Left ventricle myocardium inferior (tissue), 1 donor: Measurements from ENCODE around the gene TDP2. TPM values are rescaled to one million over a fixed set of nuclear protein-coding genes. Genes with fewer than 3 reads are reported as not detected.
"Not testable (repeated sequence)": the region's sequence is repeated elsewhere in the genome, so short reads cannot be mapped to it uniquely, and the experiment has no call there.

Experiments
- DNase-seq: peaks from one replicate; pipeline ENCODE4 v3.0.0-alpha.2; 2020
- H3K27ac ChIP-seq: fragments of 200-600 bp; replicated peaks from 2 replicates; pipeline ENCODE4 v1.8.0; 2021
- H3K27me3 ChIP-seq: fragments of 200-600 bp; 2 replicates; pipeline ENCODE4 v1.8.0; 2021; ENCODE audit warnings: low read depth
- H3K36me3 ChIP-seq: fragments of 200-600 bp; 2 replicates; pipeline ENCODE4 v1.8.0; 2021
- H3K4me1 ChIP-seq: fragments of 200-600 bp; 2 replicates; pipeline ENCODE4 v1.8.0; 2021
- H3K4me3 ChIP-seq: fragments of 200-600 bp; 2 replicates; pipeline ENCODE4 v1.8.0; 2021; ENCODE audit warnings: mild to moderate bottlenecking, moderate library complexity
- H3K9me3 ChIP-seq: fragments of 200-600 bp; replicated peaks from 2 replicates; pipeline ENCODE4 v1.8.0; 2021
- intact Hi-C: fragments of 100-400 bp; cut with micrococcal nuclease; formaldehyde crosslinking; loops from one replicate; pipeline ENCODE4 v1.11.0; 2022
- total RNA-seq: library from RNA; stranded (reverse); fragmentation: NEBNext Ultra II Directional; extraction: Animal tissue kit (Norgen Biotek cat#: 25700); gene quantifications from one replicate; pipeline ENCODE4 v1.2.1, GENCODE V29; 2021
- TF ChIP-seq, protein P1 (sequence below): fragments of 200-600 bp; IDR thresholded peaks from 2 replicates; pipeline ENCODE4 v1.8.0; 2021; ENCODE audit warnings: antibody characterized with exemption, mild to moderate bottlenecking, borderline replicate concordance
- donor health status: DM: no; HTN: yes; CAD: no; lungs with severe emphysema.

The TDP2 gene
- total RNA-seq, 1 donor from 2014 or later: 22.1 TPM

DNA sequence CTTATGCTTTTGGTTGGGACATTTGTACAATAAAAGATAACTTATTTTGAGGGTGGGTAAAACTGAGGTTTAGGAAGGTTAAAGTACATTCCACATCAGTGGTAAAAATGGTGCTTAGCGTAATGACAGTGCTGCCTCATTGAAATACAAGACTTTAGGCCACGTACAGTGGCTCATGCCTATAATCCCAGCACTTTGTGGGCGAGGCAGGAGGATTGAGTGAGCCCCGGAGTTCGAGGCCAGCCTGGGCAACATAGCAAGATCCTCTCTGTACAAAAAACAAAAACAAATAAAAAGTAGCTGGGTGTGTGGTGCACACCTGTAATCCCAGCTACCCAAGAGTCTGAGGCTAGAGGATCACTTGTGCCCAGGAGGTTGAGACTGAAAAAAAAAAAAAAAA, 18.4 kb downstream of the TDP2 start:
- DNase-seq: no peak
- Histone ChIP-seq H3K4me3 (no peak overlapping the region), H3K27me3 (peaks cover 20% of the 10 kb centered on the region), H3K9me3 (no peaks in the 10 kb centered on the region), H3K27ac (no peak overlapping the region), H3K4me1 (peaks cover 12% of the 10 kb centered on the region), H3K36me3 (peaks cover 36% of the 10 kb centered on the region)
- intact Hi-C loops: no loop called here
- TF ChIP-seq, protein P1, sequence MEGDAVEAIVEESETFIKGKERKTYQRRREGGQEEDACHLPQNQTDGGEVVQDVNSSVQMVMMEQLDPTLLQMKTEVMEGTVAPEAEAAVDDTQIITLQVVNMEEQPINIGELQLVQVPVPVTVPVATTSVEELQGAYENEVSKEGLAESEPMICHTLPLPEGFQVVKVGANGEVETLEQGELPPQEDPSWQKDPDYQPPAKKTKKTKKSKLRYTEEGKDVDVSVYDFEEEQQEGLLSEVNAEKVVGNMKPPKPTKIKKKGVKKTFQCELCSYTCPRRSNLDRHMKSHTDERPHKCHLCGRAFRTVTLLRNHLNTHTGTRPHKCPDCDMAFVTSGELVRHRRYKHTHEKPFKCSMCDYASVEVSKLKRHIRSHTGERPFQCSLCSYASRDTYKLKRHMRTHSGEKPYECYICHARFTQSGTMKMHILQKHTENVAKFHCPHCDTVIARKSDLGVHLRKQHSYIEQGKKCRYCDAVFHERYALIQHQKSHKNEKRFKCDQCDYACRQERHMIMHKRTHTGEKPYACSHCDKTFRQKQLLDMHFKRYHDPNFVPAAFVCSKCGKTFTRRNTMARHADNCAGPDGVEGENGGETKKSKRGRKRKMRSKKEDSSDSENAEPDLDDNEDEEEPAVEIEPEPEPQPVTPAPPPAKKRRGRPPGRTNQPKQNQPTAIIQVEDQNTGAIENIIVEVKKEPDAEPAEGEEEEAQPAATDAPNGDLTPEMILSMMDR: no peak

DNA sequence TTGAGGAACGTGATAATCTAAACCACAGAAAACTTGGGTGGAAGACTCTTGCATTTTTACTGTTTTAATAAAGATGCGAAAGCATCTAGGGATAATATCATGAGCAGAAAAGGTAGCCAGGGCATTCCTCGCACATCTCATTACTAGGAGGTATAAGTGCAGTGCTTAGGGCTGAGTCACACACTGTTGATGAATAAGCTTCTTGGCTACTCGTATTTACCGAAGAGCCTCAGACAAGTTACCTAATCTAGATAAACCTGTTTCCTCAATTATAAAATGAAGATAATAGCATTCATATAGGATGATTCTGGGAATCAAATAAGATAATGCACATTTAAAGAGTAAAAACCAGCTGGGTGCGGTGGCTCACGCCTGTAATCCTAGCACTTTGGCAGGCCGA, 19.9 kb downstream of the TDP2 start:
- intact Hi-C loops: no loop called here
- peak overlapping the region; percentile 81 for H3K4me3 ChIP-seq
- no peak for DNase-seq
- peaks cover 21% of the 10 kb centered on the region for H3K36me3 ChIP-seq
- peaks cover 12% of the 10 kb centered on the region for H3K4me1 ChIP-seq
- TF ChIP-seq, protein P1: no peak
- H3K9me3 ChIP-seq: no peaks in the 10 kb centered on the region
- H3K27me3 ChIP-seq: peaks cover 29% of the 10 kb centered on the region
- H3K27ac ChIP-seq: no peak overlapping the region

DNA sequence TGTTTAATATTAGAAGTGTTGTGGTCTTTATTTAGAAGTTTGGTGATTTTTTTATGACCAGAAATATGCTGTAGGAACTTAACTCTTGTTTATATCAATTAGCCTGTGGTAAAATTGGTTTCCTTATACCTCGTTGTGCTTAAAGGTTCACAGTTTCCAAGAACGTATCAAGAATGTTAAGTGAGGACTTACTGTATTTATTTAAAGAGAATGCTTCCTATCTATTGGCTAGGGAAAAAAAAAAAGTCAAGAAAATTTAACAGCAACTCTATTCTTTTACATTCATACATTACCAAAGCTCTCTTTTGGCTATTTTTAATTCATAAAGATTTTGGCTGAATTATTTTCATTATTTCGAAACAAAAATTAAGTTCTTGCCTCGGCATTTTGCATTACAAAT, 22.3 kb downstream of the TDP2 start:
- Histone ChIP-seq H3K4me3 (no peak overlapping the region), H3K4me1 (peaks cover 12% of the 10 kb centered on the region), H3K27me3 (peaks cover 38% of the 10 kb centered on the region), H3K9me3 (peaks cover under 1% of the 10 kb centered on the region), H3K36me3 (no peaks in the 10 kb centered on the region), H3K27ac (no peak overlapping the region)
- no peak for DNase-seq
- intact Hi-C loops: no loop called here
- TF ChIP-seq, protein P1: no peak

DNA sequence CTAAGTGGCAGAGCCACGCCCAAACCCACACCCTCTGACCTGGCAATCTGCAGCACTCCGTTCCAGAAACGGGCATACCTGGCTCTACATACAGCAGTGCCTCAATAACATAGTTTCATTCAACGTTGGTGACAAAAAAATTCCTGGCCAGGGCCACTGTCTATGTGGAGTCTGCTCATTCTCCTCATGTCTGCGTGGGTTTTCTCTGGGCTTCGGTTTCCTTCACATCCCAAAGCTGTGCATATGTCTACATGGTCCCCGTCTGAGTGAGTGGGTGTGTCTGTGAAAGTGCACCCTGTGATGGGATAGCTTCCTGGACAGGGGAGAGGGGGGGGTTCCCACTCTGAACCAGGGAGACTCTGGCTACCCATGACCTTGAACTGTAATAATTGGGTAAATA, 22.8 kb downstream of the TDP2 start:
- Histone ChIP-seq H3K27me3 (peaks cover 38% of the 10 kb centered on the region), H3K4me3 (no peak overlapping the region), H3K4me1 (peaks cover 12% of the 10 kb centered on the region), H3K36me3 (no peaks in the 10 kb centered on the region), H3K27ac (no peak overlapping the region), H3K9me3 (peaks cover 4% of the 10 kb centered on the region)
- intact Hi-C loops: no loop called here
- no peak for DNase-seq
- TF ChIP-seq, protein P1: no peak

DNA sequence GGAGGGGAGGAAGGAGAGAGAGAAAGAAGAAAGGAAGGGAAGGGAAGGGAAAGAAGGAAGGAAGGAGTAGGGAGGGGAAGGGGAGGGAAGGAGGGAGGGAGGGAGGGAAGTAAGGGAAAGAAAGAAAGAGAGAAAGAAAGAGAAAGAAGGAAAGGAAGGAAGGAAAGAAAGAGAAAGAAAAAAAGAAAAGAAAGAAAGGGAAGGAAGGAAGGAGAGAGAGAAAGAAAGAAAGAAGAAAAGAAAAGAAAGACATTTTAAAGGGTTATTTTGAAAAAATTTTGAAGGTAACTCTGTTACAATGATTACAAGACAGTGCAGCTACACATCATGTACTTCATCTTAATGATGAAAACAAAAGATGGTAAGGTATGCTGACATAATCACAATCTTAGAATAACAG, 24.6 kb downstream of the TDP2 start:
- intact Hi-C loops: no loop called here
- peaks cover 51% of the 10 kb centered on the region for H3K27me3 ChIP-seq

DNA sequence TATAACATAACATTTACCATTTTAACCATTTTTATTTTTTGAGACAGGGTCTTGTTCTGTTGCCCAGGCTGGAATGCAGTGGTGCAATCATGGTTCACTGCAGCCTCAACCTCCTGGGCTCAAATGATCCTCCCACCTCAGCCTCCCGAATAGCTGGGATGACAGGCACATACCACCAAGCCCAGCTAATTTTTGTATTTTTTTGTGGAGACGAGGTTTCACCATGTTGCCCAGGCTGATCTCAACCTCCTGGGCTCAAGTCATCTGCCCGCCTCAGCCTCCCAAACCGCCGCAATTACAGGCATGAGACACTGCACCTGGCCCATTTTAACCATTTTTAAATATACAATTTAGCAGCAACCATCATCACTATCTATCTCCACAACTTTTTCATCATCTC, 26.1 kb downstream of the TDP2 start:
- H3K4me1 ChIP-seq, intact Hi-C loops, DNase-seq, H3K36me3 ChIP-seq, H3K4me3 ChIP-seq, H3K27ac ChIP-seq: not testable (repeated sequence)
- H3K9me3 ChIP-seq: peaks cover 15% of the 10 kb centered on the region
- H3K27me3 ChIP-seq: peaks cover 51% of the 10 kb centered on the region

More for the DNA sequence above, 24.6 kb downstream of the TDP2 start:
- TF ChIP-seq, protein P1: no peak
- Histone ChIP-seq H3K4me3 (no peak overlapping the region), H3K27ac (no peak overlapping the region), H3K36me3 (no peaks in the 10 kb centered on the region), H3K4me1 (peaks cover 12% of the 10 kb centered on the region), H3K9me3 (peaks cover 7% of the 10 kb centered on the region)
- no peak for DNase-seq
